Astrocyte (in vitro differentiated cells and primary cell): ENCODE measurements around the gene PTPRN2. TPM values are rescaled to one million over a fixed set of nuclear protein-coding genes. Genes with fewer than 3 reads are reported as not detected.

Source experiments
- DNase-seq: peaks from one replicate; pipeline ENCODE4 v3.0.0-alpha.2; 2010; ENCODE audit warnings: low read depth
- FAIRE-seq: peaks from 2 replicates; lab custom pipeline; 2011; peaks lifted over from hg19 to GRCh38; lab: Jason Lieb, UNC
- H2AFZ ChIP-seq: 2 replicates; pipeline ENCODE4 v1.6.0; 2012; ENCODE audit warnings: low read depth, low read length, inconsistent platforms
- H3K27ac ChIP-seq: 2 replicates; pipeline ENCODE4 v1.5.1; 2011; ENCODE audit warnings: low read depth, low read length, inconsistent platforms
- H3K27me3 ChIP-seq: 2 replicates; pipeline ENCODE4 v1.6.0; 2011; ENCODE audit warnings: low read length, inconsistent platforms; ENCODE audit not compliant: insufficient read depth
- H3K36me3 ChIP-seq: 2 replicates; pipeline ENCODE4 v1.5.1; 2011; ENCODE audit warnings: low read length, inconsistent platforms; ENCODE audit not compliant: insufficient read depth
- H3K4me1 ChIP-seq: 2 replicates; pipeline ENCODE4 v1.5.1; 2011; ENCODE audit warnings: low read length, inconsistent platforms; ENCODE audit not compliant: insufficient read depth
- H3K4me2 ChIP-seq: 2 replicates; pipeline ENCODE4 v1.6.0; 2012; ENCODE audit warnings: low read length, inconsistent platforms
- H3K4me3 ChIP-seq: 2 replicates; pipeline ENCODE4 v1.5.1; 2011; ENCODE audit warnings: low read depth, mild to moderate bottlenecking, low read length, inconsistent platforms; ENCODE audit not compliant: insufficient read depth
- H3K79me2 ChIP-seq: 2 replicates; pipeline ENCODE4 v1.6.0; 2012; ENCODE audit warnings: mild to moderate bottlenecking, low read length, inconsistent platforms; ENCODE audit not compliant: insufficient read depth
- H3K9ac ChIP-seq: 2 replicates; pipeline ENCODE4 v1.6.0; 2012; ENCODE audit warnings: mild to moderate bottlenecking, low read length, inconsistent platforms
- H3K9me3 ChIP-seq: 2 replicates; pipeline ENCODE4 v1.5.1; 2012; ENCODE audit warnings: low read depth, mild to moderate bottlenecking, low read length, inconsistent platforms; ENCODE audit not compliant: insufficient read depth
- H4K20me1 ChIP-seq: 2 replicates; pipeline ENCODE4 v1.6.0; 2012; ENCODE audit warnings: low read length, inconsistent platforms; ENCODE audit not compliant: insufficient read depth
- H3K27ac Mint-ChIP-seq: one replicate; pipeline ENCODE4 v1.8.0; 2021; ENCODE audit warnings: mild to moderate bottlenecking, mixed read lengths; ENCODE audit not compliant: unreplicated experiment
- H3K27me3 Mint-ChIP-seq: one replicate; pipeline ENCODE4 v1.8.0; 2021; ENCODE audit warnings: low read depth, mixed read lengths; ENCODE audit not compliant: unreplicated experiment
- H3K36me3 Mint-ChIP-seq: one replicate; pipeline ENCODE4 v1.8.0; 2021; ENCODE audit warnings: low read depth, mixed read lengths; ENCODE audit not compliant: unreplicated experiment
- H3K4me1 Mint-ChIP-seq: one replicate; pipeline ENCODE4 v1.8.0; 2021; ENCODE audit warnings: low read depth, mixed read lengths; ENCODE audit not compliant: unreplicated experiment
- H3K4me3 Mint-ChIP-seq: one replicate; pipeline ENCODE4 v1.8.0; 2021; ENCODE audit warnings: mild to moderate bottlenecking, moderate library complexity, mixed read lengths; ENCODE audit not compliant: unreplicated experiment
- H3K9me3 Mint-ChIP-seq: one replicate; pipeline ENCODE4 v1.8.0; 2021; ENCODE audit warnings: mild to moderate bottlenecking, mixed read lengths; ENCODE audit not compliant: unreplicated experiment
- EZH2 ChIP-seq: IDR thresholded peaks from 2 replicates; pipeline ENCODE4 v1.6.1; 2012; ENCODE audit warnings: mild to moderate bottlenecking, low read length, inconsistent platforms; ENCODE audit not compliant: insufficient read depth
- total RNA-seq: library from RNA; stranded (reverse); gene quantifications from 2 replicates; pipeline ENCODE4 v1.2.1, GENCODE V29; 2021
- TF ChIP-seq, protein P1 (sequence below): IDR thresholded peaks from 2 replicates; pipeline ENCODE4 v1.5.1; 2011; ENCODE audit warnings: low read depth, mild to moderate bottlenecking, inconsistent platforms, low read length, moderate library complexity; ENCODE audit not compliant: insufficient read depth

PTPRN2 gene
- total RNA-seq, 1 donor from 2014 or later: 0.09 TPM

GRCh38 chr7:157830331-157830730 is 757.3 kb downstream of the PTPRN2 start:
- H3K79me2 ChIP-seq: no peaks in the 10 kb centered on the region
- Mint-ChIP-seq H3K4me1 (no peaks in the 10 kb centered on the region), H3K9me3 (peaks cover 18% of the 10 kb centered on the region), H3K4me3 (no peak overlapping the region), H3K36me3 (peaks cover 4% of the 10 kb centered on the region), H3K27ac (no peak overlapping the region), H3K27me3 (no peaks in the 10 kb centered on the region)
- TF ChIP-seq, protein P1, sequence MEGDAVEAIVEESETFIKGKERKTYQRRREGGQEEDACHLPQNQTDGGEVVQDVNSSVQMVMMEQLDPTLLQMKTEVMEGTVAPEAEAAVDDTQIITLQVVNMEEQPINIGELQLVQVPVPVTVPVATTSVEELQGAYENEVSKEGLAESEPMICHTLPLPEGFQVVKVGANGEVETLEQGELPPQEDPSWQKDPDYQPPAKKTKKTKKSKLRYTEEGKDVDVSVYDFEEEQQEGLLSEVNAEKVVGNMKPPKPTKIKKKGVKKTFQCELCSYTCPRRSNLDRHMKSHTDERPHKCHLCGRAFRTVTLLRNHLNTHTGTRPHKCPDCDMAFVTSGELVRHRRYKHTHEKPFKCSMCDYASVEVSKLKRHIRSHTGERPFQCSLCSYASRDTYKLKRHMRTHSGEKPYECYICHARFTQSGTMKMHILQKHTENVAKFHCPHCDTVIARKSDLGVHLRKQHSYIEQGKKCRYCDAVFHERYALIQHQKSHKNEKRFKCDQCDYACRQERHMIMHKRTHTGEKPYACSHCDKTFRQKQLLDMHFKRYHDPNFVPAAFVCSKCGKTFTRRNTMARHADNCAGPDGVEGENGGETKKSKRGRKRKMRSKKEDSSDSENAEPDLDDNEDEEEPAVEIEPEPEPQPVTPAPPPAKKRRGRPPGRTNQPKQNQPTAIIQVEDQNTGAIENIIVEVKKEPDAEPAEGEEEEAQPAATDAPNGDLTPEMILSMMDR: no peak
- no peak for TF ChIP-seq EZH2
- no peaks in the 10 kb centered on the region for H3K27me3 ChIP-seq
- H3K4me3 ChIP-seq: no peak overlapping the region
- no peak overlapping the region for H3K4me2 ChIP-seq
- no peaks in the 10 kb centered on the region for H3K4me1 ChIP-seq
- H4K20me1 ChIP-seq: no peaks in the 10 kb centered on the region
- no peak overlapping the region for H2AFZ ChIP-seq
- no peaks in the 10 kb centered on the region for H3K36me3 ChIP-seq
- H3K9ac ChIP-seq: no peak overlapping the region
- no peak overlapping the region for H3K27ac ChIP-seq
- FAIRE-seq (no peak), DNase-seq (no peak)
- no peaks in the 10 kb centered on the region for H3K9me3 ChIP-seq

DNA sequence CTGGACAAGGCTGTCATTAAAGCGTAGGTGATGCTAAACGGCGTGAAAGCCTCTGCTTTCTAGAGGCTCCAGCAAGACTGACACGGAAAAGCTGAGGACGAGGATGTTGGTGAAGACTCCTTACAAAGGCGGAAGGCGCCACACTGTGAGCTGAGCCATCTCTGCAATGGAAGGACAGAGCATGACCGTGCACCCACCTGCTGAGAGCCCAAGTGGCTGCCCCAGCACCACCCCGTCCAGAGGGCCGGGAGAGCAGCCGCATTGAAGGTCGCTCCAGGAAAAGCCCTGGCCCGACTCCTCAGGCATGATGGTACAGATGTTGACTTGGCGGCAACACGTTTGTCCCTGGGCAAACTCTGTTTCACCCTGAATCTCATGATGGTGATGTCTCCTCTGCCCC is 758.1 kb downstream of the PTPRN2 start:
- H3K9me3 Mint-ChIP-seq: peaks cover 18% of the 10 kb centered on the region
- FAIRE-seq: no peak
- Histone ChIP-seq H3K4me3 (no peak overlapping the region), H3K36me3 (no peaks in the 10 kb centered on the region), H3K27ac (no peak overlapping the region), H3K4me1 (no peaks in the 10 kb centered on the region), H4K20me1 (no peaks in the 10 kb centered on the region), H3K9me3 (no peaks in the 10 kb centered on the region), H3K4me2 (no peak overlapping the region), H3K9ac (no peak overlapping the region), H3K79me2 (no peaks in the 10 kb centered on the region), H3K27me3 (no peaks in the 10 kb centered on the region), H2AFZ (no peak overlapping the region)
- H3K4me1 Mint-ChIP-seq: no peaks in the 10 kb centered on the region
- no peak overlapping the region for H3K4me3 Mint-ChIP-seq
- peaks cover 4% of the 10 kb centered on the region for H3K36me3 Mint-ChIP-seq
- H3K27ac Mint-ChIP-seq: no peak overlapping the region
- H3K27me3 Mint-ChIP-seq: no peaks in the 10 kb centered on the region
- TF ChIP-seq EZH2: no peak
- TF ChIP-seq, protein P1: no peak
- DNase-seq: no peak

- FAIRE-seq (no peak), DNase-seq (no peak)
- Histone ChIP-seq H4K20me1 (no peaks in the 10 kb centered on the region), H3K36me3 (no peaks in the 10 kb centered on the region), H3K79me2 (no peaks in the 10 kb centered on the region), H3K9me3 (no peaks in the 10 kb centered on the region), H3K27me3 (no peaks in the 10 kb centered on the region), H3K4me1 (no peaks in the 10 kb centered on the region), H2AFZ (no peak overlapping the region), H3K4me2 (no peak overlapping the region), H3K4me3 (no peak overlapping the region), H3K27ac (no peak overlapping the region), H3K9ac (no peak overlapping the region)
- TF ChIP-seq, protein P1: no peak
- no peak for TF ChIP-seq EZH2
- Mint-ChIP-seq H3K27ac (no peak overlapping the region), H3K9me3 (peaks cover 18% of the 10 kb centered on the region), H3K4me3 (no peak overlapping the region), H3K27me3 (no peaks in the 10 kb centered on the region), H3K36me3 (peaks cover 4% of the 10 kb centered on the region), H3K4me1 (no peaks in the 10 kb centered on the region)
Observed at GRCh38 chr7:157828881-157829280, 758.7 kb downstream of the PTPRN2 start.
